Bronchial epithelial cell (primary cell): ENCODE results near the gene AHDC1. TPM values are rescaled to one million over a fixed set of nuclear protein-coding genes. Genes with fewer than 3 reads are reported as not detected.
A peak's percentile ranks its signal among the peaks of the same experiment; 100 is the strongest.

ENCODE experiments used
- DNase-seq: peaks from one replicate; pipeline ENCODE4 v3.0.0-alpha.2; 2010; ENCODE audit warnings: low read depth
- FAIRE-seq: peaks from 2 replicates; lab custom pipeline; 2011; peaks lifted over from hg19 to GRCh38; lab: Jason Lieb, UNC
- H3K27me3 ChIP-seq: 2 replicates; pipeline ENCODE4 v1.5.1; 2011; ENCODE audit warnings: low read length; ENCODE audit not compliant: control insufficient read depth, insufficient read depth
- H3K36me3 ChIP-seq: 2 replicates; pipeline ENCODE4 v1.5.1; 2011; ENCODE audit warnings: low read length; ENCODE audit not compliant: control insufficient read depth, insufficient read depth
- H3K4me3 ChIP-seq: 2 replicates; pipeline ENCODE4 v1.5.1; 2011; ENCODE audit warnings: mild to moderate bottlenecking, low read depth, low read length, control low read depth
- CTCF ChIP-seq: IDR thresholded peaks from 2 replicates; pipeline ENCODE4 v1.5.1; 2011; ENCODE audit warnings: mild to moderate bottlenecking, moderate library complexity, low read length, control low read depth, inconsistent platforms; ENCODE audit not compliant: insufficient read depth, severe bottlenecking
- total RNA-seq: library from RNA; depleted of rRNA; stranded (reverse); fragments of >200 nt; gene quantifications from 2 replicates; pipeline ENCODE4 v1.2.1, GENCODE V29; 2014

Gene AHDC1
- total RNA-seq, 1 donor from 2014 or later, result 5.0 TPM

DNA sequence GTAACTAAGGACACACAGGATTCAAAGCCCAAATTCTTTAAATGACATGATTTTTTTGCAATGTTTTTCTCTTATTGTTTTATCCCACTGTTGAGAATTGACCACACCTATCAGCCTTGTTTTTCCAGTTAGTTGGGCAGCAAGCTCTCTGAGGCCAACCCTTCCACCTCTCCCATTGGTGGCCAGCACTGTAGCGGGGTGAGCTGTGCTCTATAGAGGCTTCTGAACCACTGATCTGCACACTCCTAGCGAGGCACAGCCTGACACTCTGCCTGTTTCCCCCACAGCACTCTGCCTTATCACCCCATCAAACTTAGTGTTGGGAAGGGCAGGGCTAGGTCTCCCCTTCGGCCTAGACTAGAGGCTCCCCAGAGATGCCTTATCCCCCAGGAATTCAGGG lies 19.5 kb downstream of the AHDC1 start:
- Histone ChIP-seq H3K4me3 (no peak overlapping the region), H3K36me3 (peaks cover 20% of the 10 kb centered on the region), H3K27me3 (no peaks in the 10 kb centered on the region)
- FAIRE-seq, result no peak
- TF ChIP-seq CTCF, result no peak
- DNase-seq, result no peak

- FAIRE-seq (no peak), DNase-seq (no peak)
- H3K36me3 ChIP-seq, result peaks cover 16% of the 10 kb centered on the region
- H3K4me3 ChIP-seq, result no peak overlapping the region
- TF ChIP-seq CTCF, result no peak
- no peaks in the 10 kb centered on the region for H3K27me3 ChIP-seq
Observed at GRCh38 chr1:27583479-27583878, 20.5 kb downstream of the AHDC1 start.

- DNase-seq (no peak), FAIRE-seq (no peak)
- TF ChIP-seq CTCF, result no peak
- no peaks in the 10 kb centered on the region for H3K27me3 ChIP-seq
- peaks cover 12% of the 10 kb centered on the region for H3K36me3 ChIP-seq
- H3K4me3 ChIP-seq, result no peak overlapping the region
Observed at GRCh38 chr1:27581823-27582243, 22.1 kb downstream of the AHDC1 start.

GRCh38 chr1:27577504-27578188 lies 26.3 kb downstream of the AHDC1 start:
- DNase-seq (no peak), FAIRE-seq (no peak)
- Histone ChIP-seq H3K36me3 (peaks cover 9% of the 10 kb centered on the region), H3K27me3 (no peaks in the 10 kb centered on the region), H3K4me3 (no peak overlapping the region)
- TF ChIP-seq CTCF, result no peak

- H3K4me3 ChIP-seq, result peak overlapping the region; percentile 22
- no peak for TF ChIP-seq CTCF
- DNase-seq, result no peak
- H3K36me3 ChIP-seq, result peaks cover 7% of the 10 kb centered on the region
- H3K27me3 ChIP-seq, result no peaks in the 10 kb centered on the region
- FAIRE-seq, result peak; percentile 62
Observed at GRCh38 chr1:27576806-27577227, 27.1 kb downstream of the AHDC1 start.
